Tibial nerve (tissue), 4 donors: ENCODE results near the gene NSG2.

Experiments
- CTCF ChIP-seq, 5 experiments: fragments of 200-600 bp in 3 of 5; fragments of 450-650 bp in 2 of 5; sonication (generic) in 3 of 5; IDR thresholded peaks; one replicate each; pipeline ENCODE4 v1.5.1; 2016 to 2019; ENCODE audit warnings: antibody characterized with exemption in 5 of 5, mild to moderate bottlenecking in 3 of 5, moderate library complexity in 2 of 5
- EP300 ChIP-seq, 2 donors: sonication (generic); formaldehyde crosslinking; IDR thresholded peaks; one replicate each; pipeline ENCODE4 v1.6.1; 2017; ENCODE audit warnings: antibody characterized with exemption in 2 of 2, mild to moderate bottlenecking in 1 of 2
- POLR2A ChIP-seq, 2 donors: fragments of 450-650 bp; IDR thresholded peaks; one replicate each; pipeline ENCODE4 v1.6.1; 2017; ENCODE audit warnings: antibody characterized with exemption in 2 of 2, mild to moderate bottlenecking in 2 of 2, moderate library complexity in 2 of 2

DNA sequence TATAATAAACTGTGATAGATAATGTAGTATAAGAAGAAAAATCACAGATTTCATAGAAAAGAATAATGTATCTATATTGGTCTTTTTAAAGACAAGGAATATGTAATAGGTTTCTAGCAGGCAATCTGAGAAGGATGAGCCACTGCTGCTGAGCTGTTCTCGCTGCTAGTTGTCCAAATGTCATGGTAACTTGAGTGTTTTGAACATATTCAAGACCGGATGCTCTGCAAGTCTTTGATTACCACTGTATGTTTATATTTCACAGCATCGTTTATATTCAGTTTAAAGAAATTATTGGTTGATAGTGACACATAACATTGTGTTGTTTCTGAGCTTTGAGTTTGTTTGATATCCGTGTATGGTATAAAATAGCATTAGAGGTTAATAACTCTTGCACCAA is 47.0 kb upstream of the NSG2 start:
- TF ChIP-seq CTCF (IDR thresholded peaks at IDR 0.05) (no peak), POLR2A (IDR thresholded peaks at IDR 0.05) (no peak), EP300 (IDR thresholded peaks at IDR 0.05) (no peak)
